Stimulated activated CD8-positive, alpha-beta memory T cell treated with anti-CD3 and anti-CD28 coated beads, Interleukin-12 subunit alpha, Interleukin-12 subunit beta, amount 100 ng/mL, for 24 hours (primary cell): Measurements from ENCODE around the gene KIF13A.
"Not testable (repeated sequence)": the region's sequence is repeated elsewhere in the genome, so short reads cannot be mapped to it uniquely, and the experiment has no call there.

Source experiments
- DNase-seq: peaks from one replicate; pipeline ENCODE4 v3.0.0-alpha.2; 2020; ENCODE audit errors: extremely low read depth

KIF13A gene

DNA sequence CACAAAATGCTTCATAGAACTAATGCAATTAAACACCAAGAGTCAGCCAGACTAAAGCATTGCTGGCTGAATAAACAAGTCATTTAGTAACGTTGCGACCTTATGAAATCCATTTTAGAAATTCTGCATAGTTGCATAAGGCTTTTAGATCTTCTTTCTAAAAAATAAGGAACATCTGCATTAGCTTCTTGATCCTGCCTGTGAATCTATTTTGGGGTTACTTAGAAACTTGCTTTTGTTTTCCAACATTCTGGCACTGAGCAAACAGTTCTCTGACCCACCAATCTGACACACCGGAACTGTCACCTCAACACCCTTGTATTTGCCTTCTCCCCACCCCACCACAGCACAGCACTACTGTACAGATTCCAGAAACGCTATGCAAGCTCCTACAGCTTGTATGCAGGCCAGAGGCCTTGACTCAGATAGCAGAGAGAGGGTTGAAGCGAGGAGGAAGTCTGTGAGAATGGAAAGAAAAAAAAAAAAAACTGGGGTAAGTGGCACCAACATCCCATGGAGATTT lies 55.0 kb downstream of the KIF13A start:
- no peak for DNase-seq

- no peak for DNase-seq
Measured at GRCh38 chr6:17931227-17931626, 56.2 kb downstream of the KIF13A start.

- no peak for DNase-seq
Measured at GRCh38 chr6:17930321-17930993, 57.0 kb downstream of the KIF13A start.

DNA sequence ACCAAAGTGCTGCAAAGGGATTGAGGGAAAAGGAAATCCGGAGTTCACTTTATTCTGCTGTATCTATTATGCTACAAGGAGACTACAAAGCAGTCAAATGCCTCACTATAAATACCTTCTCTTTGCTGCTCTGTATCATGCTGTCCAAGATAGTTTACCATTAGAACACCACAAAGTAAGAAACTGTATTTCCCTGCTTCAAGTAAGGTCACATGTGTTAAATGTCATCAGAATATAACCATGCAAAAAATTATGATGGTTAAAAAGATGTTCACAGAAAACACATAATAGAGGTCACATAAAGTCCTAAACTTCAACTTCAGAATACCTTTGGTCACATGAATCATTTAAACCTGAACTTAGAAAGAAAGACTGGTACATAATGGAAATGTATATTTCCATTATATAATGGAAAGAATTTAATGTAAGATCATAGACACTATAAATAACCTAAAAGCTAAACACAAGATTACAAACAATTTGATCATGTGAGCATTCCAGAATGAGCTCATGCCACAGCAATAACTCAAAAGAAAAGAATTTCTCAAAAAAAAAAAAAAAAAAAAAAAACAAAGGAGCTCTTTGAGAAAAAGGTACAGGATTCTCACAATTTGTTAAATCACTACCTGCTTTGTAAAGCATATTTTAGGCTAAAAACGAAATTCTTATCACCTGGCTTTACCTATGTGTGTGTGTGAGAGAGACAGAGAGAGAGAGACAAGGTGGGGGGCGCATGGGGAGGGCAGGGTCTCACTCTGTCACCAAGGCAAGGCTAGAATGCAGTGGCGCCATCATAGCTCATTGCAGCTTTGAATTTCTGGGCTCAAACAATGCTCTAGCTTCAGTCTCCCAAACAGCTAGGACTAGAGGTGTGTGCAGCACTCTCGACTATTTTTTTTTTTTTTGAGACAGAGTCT lies 58.7 kb downstream of the KIF13A start:
- no peak for DNase-seq

- no peak for DNase-seq
Measured at GRCh38 chr6:17927705-17928104, 59.7 kb downstream of the KIF13A start.

DNA sequence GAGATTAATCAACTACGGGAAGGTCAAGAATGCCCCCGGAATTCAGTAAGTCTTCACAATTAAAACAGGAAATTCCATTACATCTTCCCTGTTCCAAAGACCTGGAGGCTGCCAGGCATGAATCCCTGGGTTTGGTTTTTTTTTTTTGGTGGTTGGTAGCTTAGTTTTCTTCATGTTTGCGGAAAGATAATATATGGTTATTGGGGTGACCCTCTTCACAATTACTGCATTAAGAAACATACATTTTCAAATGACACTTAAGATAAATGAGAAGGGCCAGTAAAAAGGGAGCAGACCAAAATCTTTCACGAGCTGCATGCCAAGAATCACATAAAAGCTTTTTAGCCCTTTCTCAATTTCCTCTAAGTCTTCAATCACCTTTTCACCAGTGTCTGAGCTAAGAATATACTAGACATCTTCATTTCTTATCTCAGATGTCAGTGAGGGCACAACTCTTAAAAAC lies 64.0 kb downstream of the KIF13A start:
- DNase-seq = no peak

- no peak for DNase-seq
Measured at GRCh38 chr6:17921454-17921853, 66.0 kb downstream of the KIF13A start.

GRCh38 chr6:17919496-17919895 lies 67.9 kb downstream of the KIF13A start:
- DNase-seq = no peak

GRCh38 chr6:17917837-17918763 lies 69.3 kb downstream of the KIF13A start:
- DNase-seq = no peak

DNA sequence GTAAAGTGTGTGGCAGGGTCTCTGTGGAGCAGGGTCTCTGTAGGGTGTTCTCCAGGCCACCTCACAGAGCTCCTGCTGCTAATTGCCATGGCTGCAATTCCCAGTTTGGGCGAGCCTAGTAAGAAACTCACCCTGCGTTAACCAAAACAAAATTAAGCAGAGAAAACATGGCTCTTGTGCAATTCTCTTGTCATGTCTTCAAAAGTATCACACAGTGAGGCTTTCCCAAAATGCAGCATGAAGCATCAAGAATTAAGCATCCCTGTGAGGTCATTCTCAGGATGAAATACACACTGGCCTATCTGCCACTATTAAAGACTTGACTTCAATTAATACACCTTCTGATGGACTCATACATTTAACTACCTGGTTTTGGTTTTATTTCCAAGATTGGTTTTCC lies 72.8 kb downstream of the KIF13A start:
- no peak for DNase-seq

DNA sequence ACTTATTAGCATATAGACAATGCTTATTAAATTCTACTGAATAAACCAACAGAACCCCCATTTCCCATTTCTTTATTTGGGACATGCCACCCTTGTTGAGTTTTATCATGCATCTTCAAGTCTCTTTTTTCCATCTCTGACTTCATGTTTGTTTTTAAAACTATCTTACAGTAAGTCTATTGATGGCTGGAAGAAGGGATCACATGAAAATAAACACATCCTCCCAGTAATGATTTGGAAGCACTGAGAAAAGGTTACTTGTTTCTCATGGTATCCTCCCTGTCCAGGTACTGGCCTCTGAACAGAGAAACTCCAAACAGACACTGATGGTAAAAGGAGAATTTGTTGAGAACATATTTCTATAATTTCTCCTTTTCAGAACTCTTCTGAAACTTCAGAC lies 74.9 kb downstream of the KIF13A start:
- DNase-seq = no peak

DNA sequence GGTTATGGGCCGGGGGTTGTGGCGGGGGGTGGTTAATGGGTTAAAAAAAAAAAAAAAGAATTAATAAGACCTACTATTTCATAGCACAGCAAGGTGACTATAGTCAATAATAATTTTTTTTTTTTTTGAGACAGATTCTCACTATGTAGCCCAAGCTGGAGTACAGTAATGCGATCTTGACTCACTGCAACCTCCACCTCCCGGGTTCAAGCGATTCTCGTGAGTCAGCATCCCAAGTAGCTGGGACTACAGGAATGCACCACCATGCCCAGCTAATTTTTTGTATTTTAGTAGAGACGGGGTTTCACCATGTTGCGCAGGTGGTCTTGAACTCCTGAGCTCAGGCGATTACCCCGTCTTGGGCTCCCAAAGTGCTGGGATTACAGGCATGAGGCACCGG lies 75.8 kb downstream of the KIF13A start:
- DNase-seq = not testable (repeated sequence)

- DNase-seq = no peak
Measured at GRCh38 chr6:17910189-17910588, 77.2 kb downstream of the KIF13A start.

DNA sequence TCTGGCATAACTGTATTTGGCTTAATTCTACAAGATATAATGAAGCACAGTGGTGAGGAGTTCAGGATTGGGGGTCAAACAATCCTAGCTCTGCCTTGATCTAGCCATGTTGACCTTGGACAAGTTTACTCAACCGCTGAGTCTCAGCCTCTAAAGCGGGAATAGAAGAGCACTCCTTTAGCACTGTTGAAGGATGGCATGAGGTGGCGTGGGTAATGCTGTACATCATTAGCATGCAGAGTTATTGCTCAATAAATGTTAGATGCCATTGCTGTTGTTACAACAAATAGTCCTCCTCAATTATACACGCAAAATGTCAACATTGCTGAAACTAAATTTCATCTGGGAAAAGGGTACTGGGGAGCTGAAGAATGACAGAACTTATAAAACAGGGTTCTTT lies 78.6 kb downstream of the KIF13A start:
- DNase-seq = no peak

DNA sequence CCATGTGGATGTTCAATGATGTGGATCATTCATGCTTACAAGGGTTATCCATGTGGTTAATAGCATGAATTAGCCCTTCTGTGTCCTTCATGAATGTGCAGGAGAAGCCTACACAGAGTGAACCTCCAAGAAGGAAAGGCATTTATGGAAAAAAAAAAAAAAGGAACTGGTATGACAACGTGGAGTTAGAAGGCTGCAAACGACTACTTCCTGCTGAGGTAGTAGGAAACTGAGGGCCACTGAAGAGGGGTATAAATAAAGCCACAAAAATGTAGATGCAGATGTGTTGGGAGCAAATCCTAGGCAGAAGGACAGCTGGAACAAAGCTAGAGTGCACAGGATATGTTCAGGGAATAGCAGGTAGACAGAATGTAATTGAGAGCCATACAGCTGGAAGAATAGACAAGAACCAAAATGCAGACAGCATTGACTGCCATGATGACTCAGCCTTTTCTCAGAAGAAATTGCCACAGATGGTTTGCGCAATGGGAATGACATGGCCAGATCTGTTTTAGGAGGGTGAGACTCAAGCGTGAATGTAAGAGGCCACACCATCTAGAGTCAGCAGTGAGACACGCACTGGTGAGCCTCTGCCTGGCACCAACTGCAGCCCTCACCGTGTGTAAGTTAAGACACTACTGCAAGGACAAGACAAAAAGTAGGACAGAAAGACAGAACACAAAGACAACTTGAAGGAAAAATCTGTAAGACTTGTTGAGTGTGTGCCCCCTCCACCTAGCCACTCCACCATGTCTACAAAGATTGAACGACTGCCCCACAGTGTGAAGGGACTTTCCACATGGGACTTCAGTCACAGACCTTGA lies 79.8 kb downstream of the KIF13A start:
- no peak for DNase-seq

- no peak for DNase-seq
Measured at GRCh38 chr6:17905611-17906592, 81.5 kb downstream of the KIF13A start.

- no peak for DNase-seq
Measured at GRCh38 chr6:17904491-17905120, 82.8 kb downstream of the KIF13A start.

DNA sequence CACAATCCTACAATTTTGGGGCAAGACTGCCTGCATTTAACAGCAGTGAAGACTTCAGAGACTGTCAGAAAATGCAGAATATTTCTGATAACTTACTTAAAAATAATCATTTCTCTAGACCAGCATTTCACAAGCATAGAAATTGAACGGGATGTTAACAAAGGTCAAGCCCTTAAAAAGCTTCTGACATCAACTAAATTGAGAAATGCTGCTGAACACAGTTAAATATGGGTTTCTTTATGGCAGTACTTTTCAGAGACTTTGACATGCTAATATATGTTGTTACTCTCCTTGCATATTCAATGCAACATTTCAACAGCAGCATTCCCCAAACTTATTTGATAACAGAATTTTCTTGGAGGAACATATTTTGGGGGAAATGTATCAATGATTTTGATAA lies 84.5 kb downstream of the KIF13A start:
- no peak for DNase-seq

DNA sequence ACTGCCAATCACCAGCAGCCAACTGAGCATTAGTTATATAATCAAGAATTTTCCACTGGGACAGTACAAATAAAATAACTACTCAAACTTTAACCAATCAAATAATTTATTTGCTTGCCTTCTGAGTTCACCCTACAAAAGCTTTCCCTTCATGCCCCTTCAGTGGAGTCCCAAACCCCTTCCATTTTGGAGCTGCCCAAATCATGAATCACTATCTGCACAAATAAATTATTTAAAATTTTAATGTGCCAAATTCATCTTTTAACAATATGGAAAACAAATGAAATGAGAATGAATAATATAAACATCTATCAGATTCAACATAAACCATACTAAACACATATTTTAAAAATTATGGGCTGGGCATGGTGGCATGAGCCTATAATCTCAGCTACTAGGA lies 85.9 kb downstream of the KIF13A start:
- no peak for DNase-seq
